HL-60/S4 treated with retinoic acid at 250 ng/mL for 4 days and 3 days (cell line): ENCODE data around the gene WNK3.

ENCODE experiments used
- in situ Hi-C: fragments of 300-500 bp; cut with MboI; formaldehyde crosslinking; loops from 2 replicates; pipeline ENCODE4 v1.7.0; 2022; ENCODE audit warnings: low sequenced_read_pairs

WNK3 gene

GRCh38 chrX:54246866-54247265, 111.0 kb downstream of the WNK3 start:
- in situ Hi-C loops, result no loop called here

GRCh38 chrX:54238588-54238987, 119.3 kb downstream of the WNK3 start:
- in situ Hi-C loops, result no loop called here

GRCh38 chrX:54237014-54237413, 120.8 kb downstream of the WNK3 start:
- in situ Hi-C loops, result no loop called here

- in situ Hi-C loops, result no loop called here
These were observed 127.3 kb downstream of the WNK3 start for GRCh38 chrX:54230435-54231148.

- in situ Hi-C loops, result no loop called here
These were observed 134.3 kb downstream of the WNK3 start for GRCh38 chrX:54223581-54223980.

- in situ Hi-C loops, result no loop called here
These were observed 144.2 kb downstream of the WNK3 start for GRCh38 chrX:54213603-54214002.

- in situ Hi-C loops, result no loop called here
These were observed 149.3 kb downstream of the WNK3 start for GRCh38 chrX:54208531-54208930.

GRCh38 chrX:54198262-54198661, 159.6 kb downstream of the WNK3 start:
- in situ Hi-C loops, result no loop called here

- in situ Hi-C loops, result no loop called here
These were observed 162.8 kb downstream of the WNK3 start for GRCh38 chrX:54194982-54195588.

GRCh38 chrX:54193085-54193821, 164.6 kb downstream of the WNK3 start:
- in situ Hi-C loops, result no loop called here

GRCh38 chrX:54184474-54184873, 173.4 kb downstream of the WNK3 start:
- in situ Hi-C loops, result no loop called here

- in situ Hi-C loops, result no loop called here
These were observed 174.8 kb downstream of the WNK3 start, which contains the start of gene FAM120C for GRCh38 chrX:54182864-54183613. FAM120C (minus strand) TSS chrX:54183254; CDS start chrX:54183198, 56 bp downstream.

GRCh38 chrX:54182194-54182863, 175.5 kb downstream of the WNK3 start:
- in situ Hi-C loops, result no loop called here

- in situ Hi-C loops, result no loop called here
These were observed 176.5 kb downstream of the WNK3 start for GRCh38 chrX:54181202-54181953.

- in situ Hi-C loops, result no loop called here
These were observed 177.4 kb downstream of the WNK3 start for GRCh38 chrX:54180403-54180802.

GRCh38 chrX:54178100-54178940, 179.5 kb downstream of the WNK3 start:
- in situ Hi-C loops, result no loop called here

- in situ Hi-C loops, result no loop called here
These were observed 180.5 kb downstream of the WNK3 start for GRCh38 chrX:54177306-54177705.

- in situ Hi-C loops, result no loop called here
These were observed 184.1 kb downstream of the WNK3 start for GRCh38 chrX:54173791-54174190.

- in situ Hi-C loops, result no loop called here
These were observed 185.4 kb downstream of the WNK3 start for GRCh38 chrX:54172455-54172854.
